Tibial nerve (tissue), 4 donors: Measurements from ENCODE around the gene MYH11. TPM values are rescaled to one million over a fixed set of nuclear protein-coding genes. Genes with fewer than 3 reads are reported as not detected.

ENCODE experiments used
- DNase-seq, 2 donors: peaks; one replicate each; pipeline ENCODE4 v3.0.0-alpha.2; 2019; ENCODE audit warnings: low spot score in 2 of 2
- H3K27ac ChIP-seq, 4 donors: fragments of 200-600 bp; sonication (generic) in 3 of 4; one replicate each; pipeline ENCODE4 v1.5.1; 2017 to 2019; ENCODE audit warnings: mild to moderate bottlenecking in 1 of 4
- H3K27me3 ChIP-seq, 2 donors: fragments of 200-600 bp; sonication (generic) in 1 of 2; one replicate each; pipeline versions ENCODE4 v1.5.1 to v1.6.0; 2017 to 2019
- H3K36me3 ChIP-seq, 3 donors: fragments of 200-600 bp; sonication (generic); one replicate each; pipeline ENCODE4 v1.5.1; 2018 to 2019
- H3K4me1 ChIP-seq, 4 donors: fragments of 200-600 bp; sonication (generic) in 3 of 4; one replicate each; pipeline ENCODE4 v1.5.1; 2017 to 2019
- H3K4me3 ChIP-seq, 4 donors: fragments of 200-600 bp; sonication (generic) in 3 of 4; one replicate each; pipeline ENCODE4 v1.5.1; 2017 to 2019; ENCODE audit warnings: mild to moderate bottlenecking in 1 of 4, moderate library complexity in 1 of 4
- H3K9me3 ChIP-seq, 4 donors: fragments of 200-600 bp; sonication (generic) in 3 of 4; one replicate each; pipeline ENCODE4 v1.5.1; 2017 to 2019
- EP300 ChIP-seq, 2 donors: sonication (generic); formaldehyde crosslinking; IDR thresholded peaks; one replicate each; pipeline ENCODE4 v1.6.1; 2017; ENCODE audit warnings: antibody characterized with exemption in 2 of 2, mild to moderate bottlenecking in 1 of 2
- POLR2A ChIP-seq, 2 donors: fragments of 450-650 bp; IDR thresholded peaks; one replicate each; pipeline ENCODE4 v1.6.1; 2017; ENCODE audit warnings: antibody characterized with exemption in 2 of 2, mild to moderate bottlenecking in 2 of 2, moderate library complexity in 2 of 2
- whole genome bisulfite sequencing, 2 donors: methylation state at CpG; one replicate each; pipeline ENCODE4 v1.1.5; 2018; 5-methylcytosine and 5-hydroxymethylcytosine counted together
- total RNA-seq, 4 donors: library from RNA; depleted of rRNA; stranded (reverse); fragments of >200 nt; gene quantifications; one replicate each; pipeline ENCODE4 v1.1.0, GENCODE V29; 2016
- TF ChIP-seq, protein P1 (sequence below), 5 experiments: fragments of 200-600 bp in 3 of 5; fragments of 450-650 bp in 2 of 5; sonication (generic) in 3 of 5; IDR thresholded peaks; one replicate each; pipeline ENCODE4 v1.5.1; 2016 to 2019; ENCODE audit warnings: antibody characterized with exemption in 5 of 5, mild to moderate bottlenecking in 3 of 5, moderate library complexity in 2 of 5

Gene MYH11
- total RNA-seq, 4 donors from 2014 or later: 33.7 to 90.9 (median 71.8) TPM

DNA sequence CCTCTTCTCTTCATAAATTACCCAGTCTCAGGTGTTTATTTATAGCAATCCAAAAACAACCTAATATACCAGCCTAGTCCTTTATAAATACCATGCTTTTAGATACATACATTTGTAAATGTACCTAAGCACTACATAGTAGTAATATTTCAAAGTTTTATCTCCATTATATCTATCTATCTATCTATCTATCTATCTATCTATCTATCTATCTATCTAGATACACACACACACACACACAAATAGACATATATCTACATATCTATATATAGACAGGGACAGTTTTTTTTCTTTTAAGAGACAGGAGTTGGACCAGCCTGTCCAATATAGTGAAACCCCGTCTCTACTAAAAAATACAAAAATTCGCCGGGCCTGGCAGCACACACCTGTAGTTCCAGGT is 25.7 kb upstream of the MYH11 start:
- whole genome bisulfite sequencing, 2 donors: 86 to 96% methylated on average over 3 of the region's 3 CpGs
- Histone ChIP-seq H3K4me1 (peaks cover 0 to 36% (median 6%) of the 10 kb centered on the region in 4 donors), H3K9me3 (no peaks in the 10 kb centered on the region), H3K36me3 (peaks cover 0 to 35% (median 7%) of the 10 kb centered on the region in 3 donors), H3K4me3 (no peak overlapping the region), H3K27ac (no peak overlapping the region), H3K27me3 (no peaks in the 10 kb centered on the region)
- TF ChIP-seq, protein P1, sequence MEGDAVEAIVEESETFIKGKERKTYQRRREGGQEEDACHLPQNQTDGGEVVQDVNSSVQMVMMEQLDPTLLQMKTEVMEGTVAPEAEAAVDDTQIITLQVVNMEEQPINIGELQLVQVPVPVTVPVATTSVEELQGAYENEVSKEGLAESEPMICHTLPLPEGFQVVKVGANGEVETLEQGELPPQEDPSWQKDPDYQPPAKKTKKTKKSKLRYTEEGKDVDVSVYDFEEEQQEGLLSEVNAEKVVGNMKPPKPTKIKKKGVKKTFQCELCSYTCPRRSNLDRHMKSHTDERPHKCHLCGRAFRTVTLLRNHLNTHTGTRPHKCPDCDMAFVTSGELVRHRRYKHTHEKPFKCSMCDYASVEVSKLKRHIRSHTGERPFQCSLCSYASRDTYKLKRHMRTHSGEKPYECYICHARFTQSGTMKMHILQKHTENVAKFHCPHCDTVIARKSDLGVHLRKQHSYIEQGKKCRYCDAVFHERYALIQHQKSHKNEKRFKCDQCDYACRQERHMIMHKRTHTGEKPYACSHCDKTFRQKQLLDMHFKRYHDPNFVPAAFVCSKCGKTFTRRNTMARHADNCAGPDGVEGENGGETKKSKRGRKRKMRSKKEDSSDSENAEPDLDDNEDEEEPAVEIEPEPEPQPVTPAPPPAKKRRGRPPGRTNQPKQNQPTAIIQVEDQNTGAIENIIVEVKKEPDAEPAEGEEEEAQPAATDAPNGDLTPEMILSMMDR (IDR thresholded peaks at IDR 0.05): no peak
- TF ChIP-seq POLR2A (IDR thresholded peaks at IDR 0.05) (no peak), EP300 (IDR thresholded peaks at IDR 0.05) (no peak)
- DNase-seq: no peak

DNA sequence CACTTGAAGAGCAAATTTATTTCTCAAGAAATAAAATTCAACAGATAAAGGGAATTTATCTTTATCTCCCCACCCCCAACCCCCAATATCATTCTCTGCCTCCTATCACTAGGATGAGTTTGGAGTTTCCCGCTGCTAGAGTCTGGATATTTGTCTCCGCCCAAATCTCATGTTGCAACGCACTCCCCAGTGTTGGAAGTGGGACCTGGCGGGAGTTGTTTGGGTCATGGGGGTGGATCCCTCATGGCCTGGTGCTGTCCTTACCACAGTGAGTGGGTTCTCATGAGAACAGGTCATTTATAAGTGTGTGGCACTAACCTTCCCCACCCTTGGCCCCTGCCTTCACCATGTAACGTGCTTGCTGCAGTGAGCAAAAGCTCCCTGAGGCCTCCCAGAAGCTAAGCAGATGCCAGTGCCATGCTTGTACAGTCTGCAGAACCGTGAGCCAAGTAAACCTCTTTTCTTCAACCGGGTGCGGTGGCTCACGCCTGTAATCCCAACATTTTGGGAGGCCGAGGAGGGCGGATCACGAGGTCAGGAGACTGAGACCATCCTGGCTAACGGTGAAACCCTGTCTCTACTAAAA is 25.1 kb upstream of the MYH11 start:
- DNase-seq: no peak
- Histone ChIP-seq H3K27ac (no peak overlapping the region), H3K9me3 (no peaks in the 10 kb centered on the region), H3K4me1 (peaks cover 0 to 30% (median 0%) of the 10 kb centered on the region in 4 donors), H3K36me3 (peaks cover 0 to 42% (median 7%) of the 10 kb centered on the region in 3 donors), H3K27me3 (no peaks in the 10 kb centered on the region), H3K4me3 (no peak overlapping the region)
- 90 to 97% methylated on average over 13 of the region's 13 CpGs for WGBS, 2 donors
- TF ChIP-seq EP300 (IDR thresholded peaks at IDR 0.05) (no peak), POLR2A (IDR thresholded peaks at IDR 0.05) (no peak)
- TF ChIP-seq, protein P1 (IDR thresholded peaks at IDR 0.05): no peak

DNA sequence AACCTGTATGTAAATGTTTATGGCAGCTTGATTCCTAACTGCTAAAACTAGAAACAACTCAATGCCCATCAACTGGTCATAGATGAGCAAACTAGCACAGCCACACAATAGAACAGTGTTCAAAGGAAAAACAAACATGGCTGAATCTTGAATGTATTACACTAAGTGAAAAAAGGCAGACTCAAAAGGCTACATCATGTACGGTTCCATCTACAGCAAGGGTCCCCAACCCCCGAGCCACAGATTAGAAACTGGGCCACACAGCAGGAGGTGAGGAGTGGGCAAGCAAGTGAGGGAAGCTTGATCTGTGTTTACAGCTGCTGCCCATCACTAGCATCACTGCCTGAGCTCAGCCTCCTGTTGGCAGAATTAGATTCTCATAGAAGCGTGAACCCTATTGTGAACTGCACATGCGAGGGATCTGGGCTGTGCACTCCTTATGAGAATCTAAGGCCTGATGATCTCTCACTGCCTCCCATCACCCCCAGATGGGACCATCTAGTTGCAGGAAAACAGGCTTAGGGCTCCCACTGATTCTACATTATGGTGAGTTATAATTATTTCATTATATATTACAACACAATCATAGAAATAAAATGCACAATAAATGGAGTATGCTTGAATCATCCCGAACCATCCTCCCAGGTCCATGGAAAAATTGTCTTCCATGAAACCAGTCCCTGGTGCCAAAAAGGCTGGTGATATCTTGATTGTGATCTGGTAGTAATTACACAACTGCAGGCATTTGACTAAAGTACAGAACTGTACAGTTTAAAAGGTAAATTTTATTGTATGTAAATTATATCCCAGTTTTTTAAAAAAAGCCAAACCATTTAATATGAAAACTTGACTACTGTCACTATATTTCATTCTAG is 23.8 kb upstream of the MYH11 start:
- peak overlapping the region in 1 of 4 donors; percentile 56 for H3K27ac ChIP-seq

DNA sequence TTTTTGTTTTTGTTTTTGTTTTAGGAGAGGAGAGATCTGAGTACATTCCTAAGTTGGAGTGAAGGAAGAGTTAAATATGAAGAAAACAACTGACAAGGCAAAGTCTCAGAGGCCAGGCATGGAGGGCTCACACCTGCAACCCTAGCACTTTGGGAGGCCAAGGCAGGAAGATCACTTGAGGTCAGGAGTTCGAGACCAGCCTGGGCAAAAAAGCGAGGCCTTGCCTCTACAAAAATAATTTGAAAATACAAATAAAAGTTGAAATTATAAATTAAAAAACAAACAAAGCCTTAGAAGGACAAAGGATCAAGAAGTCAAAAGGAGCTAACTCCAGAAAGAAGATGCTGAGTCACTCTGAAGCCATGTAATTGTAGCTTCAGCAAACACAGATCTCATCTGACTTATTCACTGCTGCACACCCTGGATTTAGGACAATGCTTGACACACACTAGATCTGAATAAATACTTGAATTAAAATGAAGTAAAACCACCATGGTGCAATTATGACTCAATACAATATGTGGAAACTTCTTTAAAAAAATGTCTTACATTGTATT is 22.5 kb upstream of the MYH11 start:
- Histone ChIP-seq H3K27ac (peak overlapping the region in 3 of 4 donors; percentile 41 to 65 (median 51)), H3K36me3 (peaks cover 0 to 53% (median 7%) of the 10 kb centered on the region in 3 donors), H3K4me3 (no peak overlapping the region), H3K27me3 (no peaks in the 10 kb centered on the region), H3K9me3 (no peaks in the 10 kb centered on the region), H3K4me1 (peaks cover 0 to 25% (median 0%) of the 10 kb centered on the region in 4 donors)
- TF ChIP-seq EP300 (IDR thresholded peaks at IDR 0.05): no peak
- no peak for DNase-seq
- 59 to 69% methylated on average over 2 of the region's 2 CpGs for WGBS, 2 donors

More for the DNA sequence above, 23.8 kb upstream of the MYH11 start:
- Histone ChIP-seq H3K4me3 (no peak overlapping the region), H3K27me3 (no peaks in the 10 kb centered on the region), H3K9me3 (no peaks in the 10 kb centered on the region), H3K4me1 (peaks cover 0 to 18% (median 0%) of the 10 kb centered on the region in 4 donors), H3K36me3 (peaks cover 0 to 50% (median 7%) of the 10 kb centered on the region in 3 donors)
- TF ChIP-seq, protein P1 (IDR thresholded peaks at IDR 0.05): no peak
- no peak for TF ChIP-seq EP300 (IDR thresholded peaks at IDR 0.05)
- no peak for TF ChIP-seq POLR2A (IDR thresholded peaks at IDR 0.05)
- DNase-seq: no peak
- 74 to 79% methylated on average over 5 of the region's 5 CpGs for WGBS, 2 donors

DNA sequence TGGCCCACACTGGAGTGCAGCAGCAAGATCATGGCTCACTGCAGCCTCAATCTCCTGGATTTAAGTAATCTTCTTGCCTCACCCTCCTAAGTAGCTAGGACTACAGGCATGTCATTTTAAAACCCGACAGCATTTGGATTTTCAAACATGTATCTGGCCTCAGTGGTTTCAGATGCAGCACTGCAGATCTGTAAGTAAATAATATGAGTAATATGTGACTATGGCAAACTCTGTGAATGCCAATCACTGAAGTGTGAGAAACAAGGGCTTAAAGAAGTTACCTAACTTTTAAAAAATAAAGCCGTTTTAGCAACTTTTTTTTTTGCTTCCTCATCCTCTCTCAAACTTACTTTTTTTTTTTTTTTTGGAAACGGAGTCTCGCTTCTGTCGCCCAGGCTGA is 19.7 kb upstream of the MYH11 start:
- TF ChIP-seq, protein P1 (IDR thresholded peaks at IDR 0.05): no peak
- TF ChIP-seq POLR2A (IDR thresholded peaks at IDR 0.05) (no peak), EP300 (IDR thresholded peaks at IDR 0.05) (no peak)
- no peak for DNase-seq
- no peak overlapping the region for H3K27ac ChIP-seq
- H3K36me3 ChIP-seq: peaks cover 0 to 41% (median 0%) of the 10 kb centered on the region in 3 donors
- no peak overlapping the region for H3K4me3 ChIP-seq
- H3K27me3 ChIP-seq: no peaks in the 10 kb centered on the region
- H3K9me3 ChIP-seq: no peaks in the 10 kb centered on the region
- peaks cover 0 to 25% (median 0%) of the 10 kb centered on the region in 4 donors for H3K4me1 ChIP-seq
- WGBS, 2 donors: 86 to 96% methylated on average over 5 of the region's 5 CpGs
